ENCODE data around the gene ZSCAN1. TPM values are rescaled to one million over a fixed set of nuclear protein-coding genes. Genes with fewer than 3 reads are reported as not detected.

The ZSCAN1 gene
- polyA plus RNA-seq, 1 of the 3 experiments (the other 2 are of a cell fraction) = not detected

- no peak for TF ChIP-seq ZBTB33 (IDR thresholded peaks at IDR 0.05; ENCODE audit: borderline replicate concordance, low read depth)
- TF ChIP-seq GATA2 (CRISPR knock-in tag; IDR thresholded peaks at IDR 0.05) = no peak
- TF ChIP-seq RFX5 (IDR thresholded peaks at IDR 0.05; ENCODE audit: low read length) = no peak
- TF ChIP-seq NRF1 (IDR thresholded peaks at IDR 0.05; ENCODE audit: low read depth, low read length) = no peak
- TF ChIP-seq ELF1 (IDR thresholded peaks at IDR 0.05) = no peak
- TF ChIP-seq RCOR1 (IDR thresholded peaks at IDR 0.05; ENCODE audit: low read length) = no peak
- no peak for TF ChIP-seq SMC3 (IDR thresholded peaks at IDR 0.05; ENCODE audit: low read depth, low read length)
Observed at GRCh38 chr19:58034477-58034793, 610 bp downstream of the ZSCAN1 start (continued).

- H3K4me1 ChIP-seq (ENCODE audit: control insufficient read depth in 1 of 2, insufficient read depth in 2 of 2, low read depth in 1 of 2, low read length in 1 of 2) = no peaks in the 10 kb centered on the region
- H4K20me1 ChIP-seq (ENCODE audit: insufficient read depth) = no peaks in the 10 kb centered on the region
- DNase-seq = no peak
- no peak overlapping the region for H2AFZ ChIP-seq (ENCODE audit: low read depth)
- H3F3A ChIP-seq (replicated peaks; ENCODE audit: insufficient read depth) = no peaks in the 10 kb centered on the region
- H3K36me3 ChIP-seq (replicated peaks in 1 of 2; ENCODE audit: control insufficient read depth in 1 of 2, insufficient read depth in 2 of 2, low read length in 1 of 2) = no peaks in the 10 kb centered on the region
- CTCF ChIA-PET = no interaction called here
- no peaks in the 10 kb centered on the region for H3K9me2 ChIP-seq
- no peak overlapping the region for H3K4me3 ChIP-seq (ENCODE audit: low read depth in 2 of 2, low read length in 1 of 2)
- no peaks in the 10 kb centered on the region for H3K27me3 ChIP-seq (ENCODE audit: insufficient read depth)
- no peak overlapping the region for H3K4me2 ChIP-seq
- WGBS (ENCODE audit: low lambda C conversion rate) = 46% methylated on average over 8 of the region's 8 CpGs
- POLR2A ChIA-PET = no interaction called here
- TF ChIP-seq YY1 (IDR thresholded peaks at IDR 0.05; ENCODE audit: low read depth) (no peak), MXI1 (IDR thresholded peaks at IDR 0.05; ENCODE audit: low read depth, low read length) (no peak), EP300 (IDR thresholded peaks at IDR 0.05; ENCODE audit: borderline replicate concordance in 1 of 2, low read depth in 1 of 2, low read length in 1 of 2) (no peak), EZH2phosphoT487 (IDR thresholded peaks at IDR 0.05; ENCODE audit: borderline replicate concordance, low read depth) (no peak), JUND (IDR thresholded peaks at IDR 0.05) (no peak), SMC3 (IDR thresholded peaks at IDR 0.05; ENCODE audit: low read depth, low read length) (no peak), SIN3A (IDR thresholded peaks at IDR 0.05; ENCODE audit: borderline replicate concordance, low read depth, low read length) (no peak), CTCF (IDR thresholded peaks at IDR 0.05) (no peak), NFIC (IDR thresholded peaks at IDR 0.05; ENCODE audit: borderline replicate concordance) (no peak), RXRA (IDR thresholded peaks at IDR 0.05; ENCODE audit: borderline replicate concordance, low read depth) (no peak), GABPA (IDR thresholded peaks at IDR 0.05; ENCODE audit: low read depth) (no peak), RFX5 (IDR thresholded peaks at IDR 0.05; ENCODE audit: low read length) (no peak)
- no peak overlapping the region for H3K27ac ChIP-seq (ENCODE audit: low read depth in 2 of 2, low read length in 1 of 2)
- H3K9me3 ChIP-seq = no peaks in the 10 kb centered on the region
- no peaks in the 10 kb centered on the region for H3K79me2 ChIP-seq (ENCODE audit: insufficient read depth)
- H3K9ac ChIP-seq = no peak overlapping the region
Observed at GRCh38 chr19:58035863-58036262, 2.0 kb downstream of the ZSCAN1 start.

All from SK-N-SH (cell line).